Neural progenitor cell (in vitro differentiated cells): ENCODE data around the gene LANCL1. TPM values are rescaled to one million over a fixed set of nuclear protein-coding genes. Genes with fewer than 3 reads are reported as not detected.

Experiments
- DNase-seq: peaks from one replicate; pipeline ENCODE4 v3.0.0-alpha.2; 2016; ENCODE audit warnings: low spot score
- H2AFZ ChIP-seq: fragments of 200-600 bp; sonication (generic); replicated peaks from 2 replicates; pipeline ENCODE4 v1.6.1; 2016; ENCODE audit warnings: antibody characterized with exemption
- H3F3A ChIP-seq: fragments of 200-600 bp; sonication (generic); 2 replicates; pipeline ENCODE4 v1.6.1; 2016; ENCODE audit warnings: antibody characterized with exemption, low read depth
- H3K27ac ChIP-seq: fragments of 200-600 bp; sonication (generic); 2 replicates; pipeline ENCODE4 v1.5.1; 2016; ENCODE audit warnings: mild to moderate bottlenecking
- H3K27me3 ChIP-seq: fragments of 200-600 bp; sonication (generic); 2 replicates; pipeline ENCODE4 v1.6.1; 2016; ENCODE audit warnings: mild to moderate bottlenecking, moderate library complexity
- H3K36me3 ChIP-seq: fragments of 200-600 bp; sonication (generic); 2 replicates; pipeline ENCODE4 v1.5.1; 2016
- H3K4me1 ChIP-seq: fragments of 200-600 bp; sonication (generic); 2 replicates; pipeline ENCODE4 v1.6.1; 2016; ENCODE audit warnings: mixed run types
- H3K4me2 ChIP-seq: fragments of 200-600 bp; sonication (generic); 2 replicates; pipeline ENCODE4 v1.6.1; 2016
- H3K4me3 ChIP-seq: fragments of 200-600 bp; sonication (generic); 2 replicates; pipeline ENCODE4 v1.5.1; 2016
- H3K79me2 ChIP-seq: fragments of 200-600 bp; sonication (generic); 2 replicates; pipeline ENCODE4 v1.6.1; 2016; ENCODE audit warnings: low read depth
- H3K9ac ChIP-seq: fragments of 200-600 bp; sonication (generic); 2 replicates; pipeline ENCODE4 v1.6.1; 2016
- H3K9me3 ChIP-seq: fragments of 200-600 bp; sonication (generic); 2 replicates; pipeline ENCODE4 v1.5.1; 2016; ENCODE audit warnings: low read depth
- H4K20me1 ChIP-seq: fragments of 200-600 bp; sonication (generic); 2 replicates; pipeline ENCODE4 v1.6.1; 2016; ENCODE audit warnings: low read depth
- H3K27ac Mint-ChIP-seq: 3 replicates; pipeline ENCODE4 v1.8.0; 2021; ENCODE audit warnings: mixed read lengths
- H3K27me3 Mint-ChIP-seq: 2 replicates; pipeline ENCODE4 v1.8.0; 2022; ENCODE audit warnings: low read depth, mild to moderate bottlenecking, inconsistent platforms, moderate library complexity, mixed read lengths; ENCODE audit not compliant: insufficient read depth
- H3K36me3 Mint-ChIP-seq: 3 replicates; pipeline ENCODE4 v1.8.0; 2021; ENCODE audit warnings: mixed read lengths
- H3K4me1 Mint-ChIP-seq: 3 replicates; pipeline ENCODE4 v1.8.0; 2021; ENCODE audit warnings: mixed read lengths
- H3K4me3 Mint-ChIP-seq: 3 replicates; pipeline ENCODE4 v1.8.0; 2021; ENCODE audit warnings: mild to moderate bottlenecking, moderate library complexity, mixed read lengths
- H3K9me3 Mint-ChIP-seq: 3 replicates; pipeline ENCODE4 v1.8.0; 2020; ENCODE audit warnings: mixed read lengths
- EZH2 ChIP-seq: fragments of 200-600 bp; sonication (generic); IDR thresholded peaks from 2 replicates; pipeline ENCODE4 v1.6.1; 2017; ENCODE audit warnings: antibody characterized with exemption, mild to moderate bottlenecking, moderate library complexity
- EZH2phosphoT487 ChIP-seq: fragments of 200-600 bp; sonication (generic); IDR thresholded peaks from 2 replicates; pipeline ENCODE4 v1.6.1; 2017; ENCODE audit warnings: antibody characterized with exemption
- total RNA-seq: library from RNA; depleted of rRNA; stranded (reverse); fragments of >200 nt; gene quantifications from 2 replicates; pipeline ENCODE4 v1.2.3, GENCODE V29; 2015; ENCODE audit warnings: low replicate concordance
- TF ChIP-seq, protein P1 (sequence below): fragments of 200-600 bp; sonication (generic); IDR thresholded peaks from 2 replicates; pipeline ENCODE4 v1.5.1; 2017; ENCODE audit warnings: antibody characterized with exemption, mild to moderate bottlenecking

Gene LANCL1
- total RNA-seq, 1 donor from 2014 or later: 122 TPM

DNA sequence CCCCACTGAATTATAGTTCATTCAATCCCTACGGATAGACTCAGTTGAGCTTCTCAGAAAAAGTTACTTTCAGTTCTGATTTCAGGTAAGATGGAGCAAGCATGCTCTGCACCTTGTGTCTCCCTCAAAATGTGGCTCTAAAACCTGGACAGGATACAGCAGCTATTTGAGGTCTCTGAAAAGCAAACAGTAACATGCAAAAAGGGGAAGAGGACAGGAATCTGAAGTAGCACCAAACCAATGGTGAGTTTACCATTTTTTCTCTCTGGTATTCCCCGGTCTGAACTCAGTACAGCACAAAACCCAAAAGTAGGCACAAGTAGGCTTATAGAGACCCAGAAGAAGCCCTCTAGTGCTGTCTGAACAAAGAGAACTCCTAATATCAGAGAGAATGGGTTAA lies 34.1 kb downstream of the LANCL1 start:
- H3K4me1 ChIP-seq: peaks cover 24% of the 10 kb centered on the region
- DNase-seq: no peak
- H3K9ac ChIP-seq: no peak overlapping the region
- peaks cover 7% of the 10 kb centered on the region for H3F3A ChIP-seq
- H3K27ac ChIP-seq: peak overlapping the region; percentile 6
- TF ChIP-seq EZH2phosphoT487 (no peak), EZH2 (no peak)
- TF ChIP-seq, protein P1, sequence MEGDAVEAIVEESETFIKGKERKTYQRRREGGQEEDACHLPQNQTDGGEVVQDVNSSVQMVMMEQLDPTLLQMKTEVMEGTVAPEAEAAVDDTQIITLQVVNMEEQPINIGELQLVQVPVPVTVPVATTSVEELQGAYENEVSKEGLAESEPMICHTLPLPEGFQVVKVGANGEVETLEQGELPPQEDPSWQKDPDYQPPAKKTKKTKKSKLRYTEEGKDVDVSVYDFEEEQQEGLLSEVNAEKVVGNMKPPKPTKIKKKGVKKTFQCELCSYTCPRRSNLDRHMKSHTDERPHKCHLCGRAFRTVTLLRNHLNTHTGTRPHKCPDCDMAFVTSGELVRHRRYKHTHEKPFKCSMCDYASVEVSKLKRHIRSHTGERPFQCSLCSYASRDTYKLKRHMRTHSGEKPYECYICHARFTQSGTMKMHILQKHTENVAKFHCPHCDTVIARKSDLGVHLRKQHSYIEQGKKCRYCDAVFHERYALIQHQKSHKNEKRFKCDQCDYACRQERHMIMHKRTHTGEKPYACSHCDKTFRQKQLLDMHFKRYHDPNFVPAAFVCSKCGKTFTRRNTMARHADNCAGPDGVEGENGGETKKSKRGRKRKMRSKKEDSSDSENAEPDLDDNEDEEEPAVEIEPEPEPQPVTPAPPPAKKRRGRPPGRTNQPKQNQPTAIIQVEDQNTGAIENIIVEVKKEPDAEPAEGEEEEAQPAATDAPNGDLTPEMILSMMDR: no peak
- H3K4me1 Mint-ChIP-seq: no peaks in the 10 kb centered on the region
- peak overlapping the region; percentile 18 for H3K4me2 ChIP-seq
- peaks cover 40% of the 10 kb centered on the region for H3K36me3 Mint-ChIP-seq
- no peaks in the 10 kb centered on the region for H4K20me1 ChIP-seq
- H2AFZ ChIP-seq: no peak overlapping the region
- no peaks in the 10 kb centered on the region for H3K27me3 Mint-ChIP-seq
- H3K36me3 ChIP-seq: peaks cover 4% of the 10 kb centered on the region
- no peaks in the 10 kb centered on the region for H3K9me3 ChIP-seq
- peaks cover 9% of the 10 kb centered on the region for H3K79me2 ChIP-seq
- H3K4me3 ChIP-seq: no peak overlapping the region
- peak overlapping the region; percentile 25 for H3K27ac Mint-ChIP-seq
- H3K27me3 ChIP-seq: no peaks in the 10 kb centered on the region
- H3K9me3 Mint-ChIP-seq: peaks cover 13% of the 10 kb centered on the region
- H3K4me3 Mint-ChIP-seq: no peak overlapping the region

DNA sequence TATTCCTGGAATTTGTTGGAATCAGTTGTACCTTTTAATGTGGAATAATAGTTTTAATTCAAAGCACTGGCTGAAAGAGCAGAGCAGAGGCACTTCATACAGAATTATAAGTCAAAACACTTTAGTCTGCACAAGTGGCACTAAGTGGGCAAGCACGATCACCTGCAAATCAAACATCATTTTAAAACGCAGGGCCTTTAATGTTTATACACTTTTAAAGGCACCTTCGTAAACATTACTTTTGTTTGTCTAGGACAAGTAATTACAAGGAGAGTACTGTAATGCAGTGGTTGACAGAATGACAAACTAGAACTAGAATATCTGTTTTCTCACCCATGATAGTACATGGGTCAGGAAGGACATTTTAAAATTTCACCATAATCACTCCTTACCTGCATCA lies 36.4 kb downstream of the LANCL1 start:
- H2AFZ ChIP-seq: no peak overlapping the region
- H3K27ac ChIP-seq: no peak overlapping the region
- H3K9me3 ChIP-seq: no peaks in the 10 kb centered on the region
- no peak for TF ChIP-seq EZH2
- TF ChIP-seq, protein P1: no peak
- TF ChIP-seq EZH2phosphoT487: no peak
- no peaks in the 10 kb centered on the region for H3K27me3 ChIP-seq
- no peak overlapping the region for H3K4me2 ChIP-seq
- H3K4me3 ChIP-seq: no peak overlapping the region
- H3K36me3 Mint-ChIP-seq: peaks cover 41% of the 10 kb centered on the region
- no peaks in the 10 kb centered on the region for H4K20me1 ChIP-seq
- H3K4me1 Mint-ChIP-seq: peaks cover 8% of the 10 kb centered on the region
- H3K36me3 ChIP-seq: peaks cover 17% of the 10 kb centered on the region
- no peak overlapping the region for H3K4me3 Mint-ChIP-seq
- no peaks in the 10 kb centered on the region for H3K9me3 Mint-ChIP-seq
- H3K27me3 Mint-ChIP-seq: no peaks in the 10 kb centered on the region
- peaks cover 7% of the 10 kb centered on the region for H3F3A ChIP-seq
- no peak for DNase-seq
- peaks cover 24% of the 10 kb centered on the region for H3K4me1 ChIP-seq
- H3K9ac ChIP-seq: no peak overlapping the region
- H3K79me2 ChIP-seq: no peaks in the 10 kb centered on the region
- H3K27ac Mint-ChIP-seq: no peak overlapping the region

DNA sequence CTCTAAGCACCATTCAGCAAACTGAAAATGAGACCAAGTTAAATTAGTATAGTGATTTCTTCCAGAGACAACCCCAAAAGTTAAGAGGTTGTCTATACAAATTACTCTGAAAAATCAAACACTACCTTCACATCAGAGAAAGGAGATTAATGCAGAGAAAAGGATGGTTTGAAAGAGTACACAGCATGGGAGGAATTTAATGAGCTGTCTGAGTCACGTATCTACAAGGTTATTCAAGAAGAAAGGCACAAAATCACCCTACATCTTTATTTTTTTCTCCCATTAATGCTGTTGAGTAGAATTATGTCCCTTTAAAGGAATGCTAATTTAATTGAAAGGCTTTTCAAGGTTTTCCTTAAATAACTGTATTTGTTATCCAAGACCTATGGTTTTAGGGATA lies 41.1 kb downstream of the LANCL1 start:
- Mint-ChIP-seq H3K36me3 (peaks cover 65% of the 10 kb centered on the region), H3K27me3 (no peaks in the 10 kb centered on the region), H3K4me3 (no peak overlapping the region), H3K9me3 (no peaks in the 10 kb centered on the region), H3K27ac (no peak overlapping the region), H3K4me1 (peaks cover 11% of the 10 kb centered on the region)
- Histone ChIP-seq H3K4me2 (no peak overlapping the region), H3K4me1 (no peaks in the 10 kb centered on the region), H3K9ac (no peak overlapping the region), H3K36me3 (peaks cover 29% of the 10 kb centered on the region), H2AFZ (no peak overlapping the region), H3K79me2 (no peaks in the 10 kb centered on the region), H4K20me1 (no peaks in the 10 kb centered on the region), H3K9me3 (no peaks in the 10 kb centered on the region), H3K27me3 (no peaks in the 10 kb centered on the region), H3F3A (no peaks in the 10 kb centered on the region), H3K4me3 (no peak overlapping the region), H3K27ac (no peak overlapping the region)
- TF ChIP-seq, protein P1: no peak
- TF ChIP-seq EZH2 (no peak), EZH2phosphoT487 (no peak)
- no peak for DNase-seq
